GM18519 (cell line): ENCODE measurements around the gene PKM.

ENCODE experiments used
- ATAC-seq: cut with Tn5 transposase; IDR thresholded peaks from one replicate; pipeline ENCODE4 v1.9.1; 2021; ENCODE audit warnings: mild to moderate bottlenecking, moderate library complexity; ENCODE audit not compliant: unreplicated experiment, low FRiP score

The PKM gene

GRCh38 chr15:72162569-72162968 is 68.4 kb downstream of the PKM start:
- no peak for ATAC-seq

GRCh38 chr15:72161361-72162132 is 69.4 kb downstream of the PKM start:
- ATAC-seq, result no peak

- no peak for ATAC-seq
Measured at GRCh38 chr15:72160696-72161245, 70.2 kb downstream of the PKM start.

DNA sequence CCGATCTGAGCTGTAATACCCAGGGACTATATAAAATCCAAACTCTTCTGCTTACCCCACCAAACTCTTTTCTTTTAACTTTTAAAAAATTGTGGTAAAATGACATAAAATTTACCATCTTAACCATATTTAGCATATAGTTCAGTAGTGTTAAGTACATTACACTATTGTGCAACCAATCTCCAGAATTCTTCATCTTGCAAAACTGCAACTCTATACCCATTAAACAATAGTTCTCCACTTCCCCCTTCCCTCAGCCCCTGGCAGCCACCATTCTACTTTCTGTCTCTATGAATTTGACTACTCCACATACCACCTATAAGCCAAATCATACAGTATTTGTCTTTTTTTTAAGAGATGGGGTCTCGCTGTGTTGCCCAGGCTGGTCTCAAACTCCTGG is 74.1 kb downstream of the PKM start:
- ATAC-seq, result no peak

DNA sequence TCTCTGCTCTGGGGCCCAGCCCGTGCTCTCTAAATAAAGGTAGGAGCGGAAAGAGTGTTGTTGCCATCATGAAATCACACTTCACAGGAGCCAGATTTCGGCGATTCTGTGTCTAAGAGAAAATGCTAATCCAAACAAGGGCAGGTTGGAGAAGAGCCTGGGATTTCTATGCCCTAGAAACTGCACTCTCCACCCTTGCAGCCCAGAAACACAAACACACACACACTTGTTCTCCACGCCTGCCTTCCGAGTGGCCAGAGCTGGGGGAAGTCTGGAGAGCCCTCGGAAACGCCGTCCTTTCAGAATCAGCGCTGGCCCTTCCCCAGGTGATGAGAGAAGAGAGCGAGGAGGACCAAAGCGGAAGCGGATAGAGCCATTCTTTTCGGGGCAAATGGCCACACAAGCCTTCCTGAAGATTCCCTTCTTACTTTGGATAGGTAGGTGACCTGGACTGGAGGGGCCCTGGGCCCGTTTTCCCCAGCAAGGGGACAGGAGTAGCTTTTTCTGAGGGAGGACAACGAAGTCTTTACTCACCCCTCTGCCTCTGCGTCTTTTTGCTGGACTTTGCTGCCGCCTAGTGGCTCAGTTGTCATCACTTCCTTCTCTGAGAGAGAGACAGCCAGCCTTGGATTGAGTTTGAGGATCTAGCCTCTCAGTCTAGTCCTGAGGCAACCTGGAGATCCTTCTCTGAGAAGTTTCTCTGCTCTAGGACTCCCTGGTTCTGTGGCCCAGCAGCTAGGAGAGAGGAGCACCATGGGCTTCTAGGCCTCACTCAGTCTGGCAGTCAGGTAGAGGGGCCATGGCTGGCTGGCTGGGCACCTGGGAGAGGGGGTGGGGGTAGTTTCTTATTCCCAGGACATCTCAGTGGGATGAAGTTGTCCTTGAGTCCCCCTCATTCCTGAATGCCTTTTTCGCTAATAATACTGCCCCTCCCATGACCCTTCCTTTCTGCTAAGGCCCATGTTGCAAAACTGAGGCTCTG is 75.1 kb downstream of the PKM start:
- ATAC-seq, result no peak

GRCh38 chr15:72155003-72155621 is 75.9 kb downstream of the PKM start:
- ATAC-seq, result no peak

DNA sequence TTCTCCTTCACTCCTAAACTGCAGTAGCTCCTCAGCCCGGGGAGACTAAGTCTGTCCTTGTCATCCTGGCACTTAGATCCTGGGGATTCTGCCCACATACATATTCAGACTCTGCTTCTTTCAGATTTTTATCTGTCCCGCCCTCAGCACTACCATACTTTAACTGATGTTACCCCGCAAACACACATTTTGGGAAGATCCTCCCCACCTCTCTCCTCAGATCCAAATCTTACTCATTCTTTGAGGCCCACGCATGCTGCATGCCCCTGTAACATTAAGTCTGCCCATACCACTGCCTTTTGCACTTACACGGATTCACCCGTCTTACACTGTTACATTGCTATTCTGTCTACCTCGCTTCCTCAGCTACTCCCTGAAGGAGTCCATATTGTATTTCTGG is 76.7 kb downstream of the PKM start:
- no peak for ATAC-seq

- ATAC-seq, result no peak
Measured at GRCh38 chr15:72153269-72154000, 77.6 kb downstream of the PKM start.
